DOHH2 (cell line): ENCODE measurements around the gene HMGCS2.

ENCODE experiments used
- H3F3A ChIP-seq: fragments of 200-600 bp; sonication (generic), shearing (Covaris generic); 2 replicates; pipeline ENCODE4 v1.6.0; 2016; ENCODE audit warnings: antibody characterized with exemption, mild to moderate bottlenecking; ENCODE audit not compliant: control insufficient read depth, insufficient read depth
- H3K27ac ChIP-seq: fragments of 200-600 bp; sonication (generic); 2 replicates; pipeline ENCODE4 v1.5.1; 2014; ENCODE audit warnings: low read depth, mild to moderate bottlenecking, low read length, moderate library complexity
- H3K27me3 ChIP-seq: fragments of 200-600 bp; sonication (generic); 2 replicates; pipeline ENCODE4 v1.6.1; 2014; ENCODE audit warnings: mild to moderate bottlenecking, low read length, mixed read lengths; ENCODE audit not compliant: control insufficient read depth
- H3K36me3 ChIP-seq: fragments of 200-600 bp; sonication (generic); 2 replicates; pipeline ENCODE4 v1.6.1; 2014; ENCODE audit warnings: mild to moderate bottlenecking, low read length, moderate library complexity, mixed read lengths; ENCODE audit not compliant: control insufficient read depth
- H3K4me1 ChIP-seq: fragments of 200-600 bp; sonication (generic); 2 replicates; pipeline ENCODE4 v1.6.1; 2014; ENCODE audit warnings: mild to moderate bottlenecking, low read length, mixed read lengths; ENCODE audit not compliant: control insufficient read depth
- H3K4me2 ChIP-seq: fragments of 200-600 bp; sonication (generic); 2 replicates; pipeline ENCODE4 v1.6.0; 2014; ENCODE audit warnings: mild to moderate bottlenecking, low read length, moderate library complexity
- H3K4me3 ChIP-seq: fragments of 200-600 bp; sonication (generic); 2 replicates; pipeline ENCODE4 v1.5.1; 2014; ENCODE audit warnings: mild to moderate bottlenecking, low read length, mixed read lengths
- H3K79me2 ChIP-seq: fragments of 200-600 bp; sonication (generic); 2 replicates; pipeline ENCODE4 v1.6.1; 2014; ENCODE audit warnings: mild to moderate bottlenecking, low read length, mixed read lengths; ENCODE audit not compliant: control insufficient read depth
- H3K9me2 ChIP-seq: fragments of 200-600 bp; sonication (generic); replicated peaks from 2 replicates; pipeline ENCODE4 v1.6.1; 2014; ENCODE audit warnings: mild to moderate bottlenecking, low read length, mixed read lengths; ENCODE audit not compliant: control insufficient read depth
- H3K9me3 ChIP-seq: fragments of 200-600 bp; sonication (generic); 2 replicates; pipeline ENCODE4 v1.6.1; 2014; ENCODE audit warnings: antibody characterized with exemption, low read length, mixed read lengths; ENCODE audit not compliant: control insufficient read depth, insufficient read depth
- H4K20me1 ChIP-seq: fragments of 200-600 bp; sonication (generic); 2 replicates; pipeline ENCODE4 v1.6.0; 2014; ENCODE audit warnings: low read depth, mild to moderate bottlenecking, antibody characterized with exemption, low read length, moderate library complexity; ENCODE audit not compliant: control insufficient read depth, insufficient read depth
- CTCF ChIP-seq: fragments of 200-600 bp; sonication (generic); IDR thresholded peaks from one replicate; pipeline ENCODE4 v1.5.1; 2014; ENCODE audit warnings: antibody characterized with exemption, mild to moderate bottlenecking, low read depth, low read length; ENCODE audit not compliant: poor library complexity, severe bottlenecking
- EZH2phosphoT487 ChIP-seq: fragments of 200-600 bp; sonication (generic); IDR thresholded peaks from 2 replicates; pipeline ENCODE4 v1.6.1; 2017; ENCODE audit warnings: borderline replicate concordance, mild to moderate bottlenecking, antibody characterized with exemption, low read length, moderate library complexity, mixed read lengths

Gene HMGCS2

GRCh38 chr1:119806489-119806888 lies 37.8 kb upstream of the HMGCS2 start:
- H3K36me3 ChIP-seq, result no peaks in the 10 kb centered on the region
- H3K4me3 ChIP-seq, result no peak overlapping the region
- no peaks in the 10 kb centered on the region for H3K9me3 ChIP-seq
- TF ChIP-seq EZH2phosphoT487, result no peak
- TF ChIP-seq CTCF, result no peak
- H4K20me1 ChIP-seq, result no peaks in the 10 kb centered on the region
- peaks cover 3% of the 10 kb centered on the region; the same call in 1 of the 2 replicates for H3K27me3 ChIP-seq
- H3K4me2 ChIP-seq, result no peak overlapping the region
- H3K27ac ChIP-seq, result no peak overlapping the region
- no peaks in the 10 kb centered on the region for H3K9me2 ChIP-seq
- no peaks in the 10 kb centered on the region for H3K4me1 ChIP-seq
- H3K79me2 ChIP-seq, result no peaks in the 10 kb centered on the region
- no peaks in the 10 kb centered on the region for H3F3A ChIP-seq

GRCh38 chr1:119805746-119806145 lies 37.0 kb upstream of the HMGCS2 start:
- peaks cover 3% of the 10 kb centered on the region; the same call in 1 of the 2 replicates for H3K27me3 ChIP-seq
- H3K4me2 ChIP-seq, result no peak overlapping the region

GRCh38 chr1:119805247-119805646 lies 36.5 kb upstream of the HMGCS2 start:
- TF ChIP-seq CTCF (no peak), EZH2phosphoT487 (no peak)
- H3K4me2 ChIP-seq, result no peak overlapping the region
- H3K4me3 ChIP-seq, result no peak overlapping the region
- no peaks in the 10 kb centered on the region for H3K9me3 ChIP-seq
- H4K20me1 ChIP-seq, result no peaks in the 10 kb centered on the region
- peaks cover under 1% of the 10 kb centered on the region; the same call in 1 of the 2 replicates for H3K27me3 ChIP-seq
- H3K4me1 ChIP-seq, result no peaks in the 10 kb centered on the region
- no peak overlapping the region for H3K27ac ChIP-seq
- no peaks in the 10 kb centered on the region for H3K79me2 ChIP-seq
- H3K36me3 ChIP-seq, result no peaks in the 10 kb centered on the region
- H3K9me2 ChIP-seq, result no peaks in the 10 kb centered on the region
- H3F3A ChIP-seq, result no peaks in the 10 kb centered on the region

More at GRCh38 chr1:119805746-119806145, 37.0 kb upstream of the HMGCS2 start:
- Histone ChIP-seq H3K27ac (no peak overlapping the region), H3K4me1 (no peaks in the 10 kb centered on the region), H3K36me3 (no peaks in the 10 kb centered on the region), H3K79me2 (no peaks in the 10 kb centered on the region), H3K4me3 (no peak overlapping the region), H3K9me2 (no peaks in the 10 kb centered on the region), H4K20me1 (no peaks in the 10 kb centered on the region), H3K9me3 (no peaks in the 10 kb centered on the region), H3F3A (no peaks in the 10 kb centered on the region)
- TF ChIP-seq CTCF (no peak), EZH2phosphoT487 (no peak)
